Astrocyte (in vitro differentiated cells and primary cell): Measurements from ENCODE around the gene GALNT17. TPM values are rescaled to one million over a fixed set of nuclear protein-coding genes. Genes with fewer than 3 reads are reported as not detected.

ENCODE experiments used
- DNase-seq: peaks from one replicate; pipeline ENCODE4 v3.0.0-alpha.2; 2010; ENCODE audit warnings: low read depth
- FAIRE-seq: peaks from 2 replicates; lab custom pipeline; 2011; peaks lifted over from hg19 to GRCh38; lab: Jason Lieb, UNC
- H2AFZ ChIP-seq: 2 replicates; pipeline ENCODE4 v1.6.0; 2012; ENCODE audit warnings: low read depth, low read length, inconsistent platforms
- H3K27ac ChIP-seq: 2 replicates; pipeline ENCODE4 v1.5.1; 2011; ENCODE audit warnings: low read depth, low read length, inconsistent platforms
- H3K27me3 ChIP-seq: 2 replicates; pipeline ENCODE4 v1.6.0; 2011; ENCODE audit warnings: low read length, inconsistent platforms; ENCODE audit not compliant: insufficient read depth
- H3K36me3 ChIP-seq: 2 replicates; pipeline ENCODE4 v1.5.1; 2011; ENCODE audit warnings: low read length, inconsistent platforms; ENCODE audit not compliant: insufficient read depth
- H3K4me1 ChIP-seq: 2 replicates; pipeline ENCODE4 v1.5.1; 2011; ENCODE audit warnings: low read length, inconsistent platforms; ENCODE audit not compliant: insufficient read depth
- H3K4me2 ChIP-seq: 2 replicates; pipeline ENCODE4 v1.6.0; 2012; ENCODE audit warnings: low read length, inconsistent platforms
- H3K4me3 ChIP-seq: 2 replicates; pipeline ENCODE4 v1.5.1; 2011; ENCODE audit warnings: low read depth, mild to moderate bottlenecking, low read length, inconsistent platforms; ENCODE audit not compliant: insufficient read depth
- H3K79me2 ChIP-seq: 2 replicates; pipeline ENCODE4 v1.6.0; 2012; ENCODE audit warnings: mild to moderate bottlenecking, low read length, inconsistent platforms; ENCODE audit not compliant: insufficient read depth
- H3K9ac ChIP-seq: 2 replicates; pipeline ENCODE4 v1.6.0; 2012; ENCODE audit warnings: mild to moderate bottlenecking, low read length, inconsistent platforms
- H3K9me3 ChIP-seq: 2 replicates; pipeline ENCODE4 v1.5.1; 2012; ENCODE audit warnings: low read depth, mild to moderate bottlenecking, low read length, inconsistent platforms; ENCODE audit not compliant: insufficient read depth
- H4K20me1 ChIP-seq: 2 replicates; pipeline ENCODE4 v1.6.0; 2012; ENCODE audit warnings: low read length, inconsistent platforms; ENCODE audit not compliant: insufficient read depth
- H3K27ac Mint-ChIP-seq: one replicate; pipeline ENCODE4 v1.8.0; 2021; ENCODE audit warnings: mild to moderate bottlenecking, mixed read lengths; ENCODE audit not compliant: unreplicated experiment
- H3K27me3 Mint-ChIP-seq: one replicate; pipeline ENCODE4 v1.8.0; 2021; ENCODE audit warnings: low read depth, mixed read lengths; ENCODE audit not compliant: unreplicated experiment
- H3K36me3 Mint-ChIP-seq: one replicate; pipeline ENCODE4 v1.8.0; 2021; ENCODE audit warnings: low read depth, mixed read lengths; ENCODE audit not compliant: unreplicated experiment
- H3K4me1 Mint-ChIP-seq: one replicate; pipeline ENCODE4 v1.8.0; 2021; ENCODE audit warnings: low read depth, mixed read lengths; ENCODE audit not compliant: unreplicated experiment
- H3K4me3 Mint-ChIP-seq: one replicate; pipeline ENCODE4 v1.8.0; 2021; ENCODE audit warnings: mild to moderate bottlenecking, moderate library complexity, mixed read lengths; ENCODE audit not compliant: unreplicated experiment
- H3K9me3 Mint-ChIP-seq: one replicate; pipeline ENCODE4 v1.8.0; 2021; ENCODE audit warnings: mild to moderate bottlenecking, mixed read lengths; ENCODE audit not compliant: unreplicated experiment
- EZH2 ChIP-seq: IDR thresholded peaks from 2 replicates; pipeline ENCODE4 v1.6.1; 2012; ENCODE audit warnings: mild to moderate bottlenecking, low read length, inconsistent platforms; ENCODE audit not compliant: insufficient read depth
- total RNA-seq: library from RNA; stranded (reverse); gene quantifications from 2 replicates; pipeline ENCODE4 v1.2.1, GENCODE V29; 2021
- TF ChIP-seq, protein P1 (sequence below): IDR thresholded peaks from 2 replicates; pipeline ENCODE4 v1.5.1; 2011; ENCODE audit warnings: low read depth, mild to moderate bottlenecking, inconsistent platforms, low read length, moderate library complexity; ENCODE audit not compliant: insufficient read depth

The GALNT17 gene
- total RNA-seq, 1 donor from 2014 or later: 7.8 TPM

DNA sequence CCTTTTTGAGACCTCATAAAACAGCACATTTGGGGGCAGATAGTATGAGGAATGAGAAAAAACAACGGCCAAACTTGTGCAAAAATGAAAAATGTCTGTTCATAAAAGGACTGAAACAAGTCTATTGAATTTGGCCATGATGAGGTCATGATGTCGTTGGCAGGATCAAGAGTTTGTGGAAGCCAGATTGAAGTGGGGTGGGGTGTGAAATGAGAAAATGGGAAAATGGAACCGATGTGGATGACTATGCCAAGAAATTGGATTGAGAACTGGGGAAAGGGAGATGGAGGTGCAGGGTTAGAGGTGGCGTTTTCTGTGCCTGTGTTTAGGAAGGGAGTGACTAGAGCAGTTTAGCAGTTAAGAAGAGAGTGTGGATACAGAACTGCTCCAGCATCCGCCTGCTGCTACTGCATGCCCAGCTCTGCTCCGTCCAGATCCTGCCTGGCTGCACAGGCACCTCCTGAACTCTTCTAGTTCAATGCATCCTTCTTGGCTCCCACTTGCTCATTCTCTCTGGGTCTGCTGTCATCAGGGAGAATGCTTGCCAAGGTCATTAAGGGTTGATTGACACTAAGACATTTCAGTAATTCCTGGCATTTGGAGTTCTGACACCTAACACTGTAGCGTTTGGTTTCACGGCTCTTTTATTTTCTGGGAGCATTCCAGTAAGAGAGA is 111.9 kb downstream of the GALNT17 start:
- no peaks in the 10 kb centered on the region for H3K27me3 ChIP-seq
- no peaks in the 10 kb centered on the region for H4K20me1 ChIP-seq
- Mint-ChIP-seq H3K36me3 (no peaks in the 10 kb centered on the region), H3K27me3 (no peaks in the 10 kb centered on the region), H3K27ac (no peak overlapping the region), H3K4me1 (peaks cover 7% of the 10 kb centered on the region), H3K9me3 (peaks cover 4% of the 10 kb centered on the region), H3K4me3 (no peak overlapping the region)
- H3K79me2 ChIP-seq: no peaks in the 10 kb centered on the region
- H3K4me3 ChIP-seq: no peak overlapping the region
- no peak overlapping the region for H2AFZ ChIP-seq
- no peaks in the 10 kb centered on the region for H3K36me3 ChIP-seq
- DNase-seq: peak; percentile 43
- no peaks in the 10 kb centered on the region for H3K4me1 ChIP-seq
- no peak overlapping the region for H3K9ac ChIP-seq
- no peak overlapping the region for H3K27ac ChIP-seq
- no peak for TF ChIP-seq EZH2
- TF ChIP-seq, protein P1, sequence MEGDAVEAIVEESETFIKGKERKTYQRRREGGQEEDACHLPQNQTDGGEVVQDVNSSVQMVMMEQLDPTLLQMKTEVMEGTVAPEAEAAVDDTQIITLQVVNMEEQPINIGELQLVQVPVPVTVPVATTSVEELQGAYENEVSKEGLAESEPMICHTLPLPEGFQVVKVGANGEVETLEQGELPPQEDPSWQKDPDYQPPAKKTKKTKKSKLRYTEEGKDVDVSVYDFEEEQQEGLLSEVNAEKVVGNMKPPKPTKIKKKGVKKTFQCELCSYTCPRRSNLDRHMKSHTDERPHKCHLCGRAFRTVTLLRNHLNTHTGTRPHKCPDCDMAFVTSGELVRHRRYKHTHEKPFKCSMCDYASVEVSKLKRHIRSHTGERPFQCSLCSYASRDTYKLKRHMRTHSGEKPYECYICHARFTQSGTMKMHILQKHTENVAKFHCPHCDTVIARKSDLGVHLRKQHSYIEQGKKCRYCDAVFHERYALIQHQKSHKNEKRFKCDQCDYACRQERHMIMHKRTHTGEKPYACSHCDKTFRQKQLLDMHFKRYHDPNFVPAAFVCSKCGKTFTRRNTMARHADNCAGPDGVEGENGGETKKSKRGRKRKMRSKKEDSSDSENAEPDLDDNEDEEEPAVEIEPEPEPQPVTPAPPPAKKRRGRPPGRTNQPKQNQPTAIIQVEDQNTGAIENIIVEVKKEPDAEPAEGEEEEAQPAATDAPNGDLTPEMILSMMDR: no peak
- no peak for FAIRE-seq
- no peak overlapping the region for H3K4me2 ChIP-seq
- H3K9me3 ChIP-seq: no peaks in the 10 kb centered on the region

DNA sequence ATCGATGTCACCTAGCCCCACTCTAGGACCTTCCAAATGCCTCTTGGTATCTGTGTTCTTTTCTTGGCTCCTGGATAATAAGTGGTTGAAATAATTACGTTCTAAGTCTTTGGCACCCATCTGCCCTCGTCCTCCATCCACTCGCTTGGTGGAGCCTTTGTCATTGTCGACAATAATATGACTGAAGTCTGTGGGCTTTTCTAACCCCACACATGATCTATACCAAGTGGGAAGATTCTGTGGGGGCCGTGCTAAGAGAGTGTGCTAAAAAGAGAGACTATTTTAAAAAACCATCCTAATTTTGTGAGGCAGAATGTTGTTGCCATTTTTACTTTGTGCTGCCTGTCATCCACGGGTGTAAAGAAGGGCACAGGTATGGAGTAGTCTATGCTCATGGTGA is 113.1 kb downstream of the GALNT17 start:
- no peaks in the 10 kb centered on the region for H3K27me3 Mint-ChIP-seq
- no peaks in the 10 kb centered on the region for H3K4me1 ChIP-seq
- H3K79me2 ChIP-seq: no peaks in the 10 kb centered on the region
- no peak overlapping the region for H3K4me2 ChIP-seq
- H3K36me3 Mint-ChIP-seq: no peaks in the 10 kb centered on the region
- H3K9me3 Mint-ChIP-seq: peaks cover 4% of the 10 kb centered on the region
- no peak overlapping the region for H3K9ac ChIP-seq
- TF ChIP-seq EZH2: no peak
- TF ChIP-seq, protein P1: no peak
- H4K20me1 ChIP-seq: no peaks in the 10 kb centered on the region
- FAIRE-seq (no peak), DNase-seq (no peak)
- no peak overlapping the region for H2AFZ ChIP-seq
- H3K36me3 ChIP-seq: no peaks in the 10 kb centered on the region
- no peak overlapping the region for H3K27ac ChIP-seq
- peaks cover 3% of the 10 kb centered on the region for H3K4me1 Mint-ChIP-seq
- no peak overlapping the region for H3K4me3 ChIP-seq
- no peak overlapping the region for H3K27ac Mint-ChIP-seq
- no peaks in the 10 kb centered on the region for H3K9me3 ChIP-seq
- no peaks in the 10 kb centered on the region for H3K27me3 ChIP-seq
- H3K4me3 Mint-ChIP-seq: no peak overlapping the region

DNA sequence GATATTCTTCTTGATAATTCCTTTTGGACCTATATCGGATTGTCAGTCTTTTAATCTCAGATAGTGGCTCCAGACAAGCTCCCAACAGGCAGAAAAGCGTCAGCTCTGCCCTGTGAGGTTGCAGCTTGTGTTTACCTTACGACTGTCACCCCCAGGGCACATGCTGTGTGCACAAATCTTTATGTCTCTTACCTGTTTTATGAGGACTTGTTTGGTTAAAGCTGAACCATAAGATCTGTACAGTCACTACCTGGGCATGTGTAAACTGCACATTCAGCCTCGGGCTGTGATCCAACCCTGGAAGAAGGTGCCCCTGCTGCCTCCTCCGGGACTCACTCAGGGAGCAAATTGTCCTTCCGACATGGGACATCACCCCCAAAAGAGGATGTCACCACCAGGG is 119.8 kb downstream of the GALNT17 start:
- Histone ChIP-seq H2AFZ (no peak overlapping the region), H3K4me2 (no peak overlapping the region), H3K27ac (no peak overlapping the region), H3K36me3 (no peaks in the 10 kb centered on the region), H3K9ac (no peak overlapping the region), H3K9me3 (peaks cover 3% of the 10 kb centered on the region), H3K27me3 (no peaks in the 10 kb centered on the region), H3K79me2 (no peaks in the 10 kb centered on the region), H3K4me3 (no peak overlapping the region), H4K20me1 (no peaks in the 10 kb centered on the region), H3K4me1 (no peaks in the 10 kb centered on the region)
- no peaks in the 10 kb centered on the region for H3K36me3 Mint-ChIP-seq
- no peak overlapping the region for H3K4me3 Mint-ChIP-seq
- no peaks in the 10 kb centered on the region for H3K27me3 Mint-ChIP-seq
- no peak for FAIRE-seq
- peaks cover 11% of the 10 kb centered on the region for H3K9me3 Mint-ChIP-seq
- no peak for DNase-seq
- H3K27ac Mint-ChIP-seq: no peak overlapping the region
- TF ChIP-seq, protein P1: no peak
- no peak for TF ChIP-seq EZH2
- peaks cover 14% of the 10 kb centered on the region for H3K4me1 Mint-ChIP-seq
